ENCODE data around the gene TMEM51. TPM values are rescaled to one million over a fixed set of nuclear protein-coding genes. Genes with fewer than 3 reads are reported as not detected.

The TMEM51 gene
- polyA plus RNA-seq, 1 experiment: 28.6 TPM

GRCh38 chr1:15206418-15207030, 53.0 kb downstream of the TMEM51 start:
- TF ChIP-seq CTCF (IDR thresholded peaks at IDR 0.05; ENCODE audit: low read depth, low read length): no peak
- POLR2A ChIA-PET: interaction anchor here (0.8 kb wide), 1 partner anchor 48 kb away, joined by 3 read pairs; no protein-coding TSS in a partner anchor
- DNase-seq (ENCODE audit: low read depth, low spot score): peak; percentile 18
- H3K9me3 ChIP-seq (ENCODE audit: control insufficient read depth, insufficient read depth, low read length): no peaks in the 10 kb centered on the region
- CTCF ChIA-PET: no interaction called here
- H3K27me3 ChIP-seq (ENCODE audit: control insufficient read depth, insufficient read depth, low read length): no peaks in the 10 kb centered on the region
- peak overlapping the region; percentile 21 for H3K27ac ChIP-seq (ENCODE audit: low read depth, low read length)
- H3K4me3 ChIP-seq (ENCODE audit: low read depth, low read length): no peak overlapping the region

- CTCF ChIA-PET: interaction anchor here (0.8 kb wide), 1 partner anchor 65 kb away, joined by 3 read pairs; no protein-coding TSS in a partner anchor
These were observed 53.7 kb downstream of the TMEM51 start for GRCh38 chr1:15207031-15207828.

GRCh38 chr1:15207829-15208429, 54.4 kb downstream of the TMEM51 start:
- TF ChIP-seq CTCF (IDR thresholded peaks at IDR 0.05; ENCODE audit: low read depth, low read length): no peak
- Histone ChIP-seq H3K27ac (ENCODE audit: low read depth, low read length) (no peak overlapping the region), H3K9me3 (ENCODE audit: control insufficient read depth, insufficient read depth, low read length) (no peaks in the 10 kb centered on the region), H3K4me3 (ENCODE audit: low read depth, low read length) (no peak overlapping the region), H3K27me3 (ENCODE audit: control insufficient read depth, insufficient read depth, low read length) (no peaks in the 10 kb centered on the region)
- ChIA-PET CTCF (interaction anchor here (0.8 kb wide), 1 partner anchor 64 kb away, joined by 3 read pairs; no protein-coding TSS in a partner anchor), POLR2A (no interaction called here)
- DNase-seq (ENCODE audit: low read depth, low spot score): no peak

More at GRCh38 chr1:15207031-15207828, 53.7 kb downstream of the TMEM51 start:
- no peak for TF ChIP-seq CTCF (IDR thresholded peaks at IDR 0.05; ENCODE audit: low read depth, low read length)
- POLR2A ChIA-PET: interaction anchor here (0.8 kb wide), 1 partner anchor 48 kb away, joined by 3 read pairs; no protein-coding TSS in a partner anchor
- no peaks in the 10 kb centered on the region for H3K9me3 ChIP-seq (ENCODE audit: control insufficient read depth, insufficient read depth, low read length)
- no peak overlapping the region for H3K4me3 ChIP-seq (ENCODE audit: low read depth, low read length)
- no peak for DNase-seq (ENCODE audit: low read depth, low spot score)
- no peaks in the 10 kb centered on the region for H3K27me3 ChIP-seq (ENCODE audit: control insufficient read depth, insufficient read depth, low read length)
- peak overlapping the region; percentile 21 for H3K27ac ChIP-seq (ENCODE audit: low read depth, low read length)

GRCh38 chr1:15210651-15211375, 57.3 kb downstream of the TMEM51 start:
- ChIA-PET CTCF (interaction anchor here (0.6 kb wide), 1 partner anchor 105 kb away, joined by 4 read pairs; no protein-coding TSS in a partner anchor), POLR2A (interaction anchor here (0.7 to 1.2 kb wide), 2 partner anchors 10 to 52 kb away, joined by 3 read pairs; no protein-coding TSS in a partner anchor)
- H3K9me3 ChIP-seq (ENCODE audit: control insufficient read depth, insufficient read depth, low read length): peaks cover 5% of the 10 kb centered on the region; the same call in 1 of the 2 replicates
- no peak overlapping the region for H3K4me3 ChIP-seq (ENCODE audit: low read depth, low read length)
- DNase-seq (ENCODE audit: low read depth, low spot score): no peak
- TF ChIP-seq CTCF (IDR thresholded peaks at IDR 0.05; ENCODE audit: low read depth, low read length): no peak
- no peaks in the 10 kb centered on the region for H3K27me3 ChIP-seq (ENCODE audit: control insufficient read depth, insufficient read depth, low read length)
- H3K27ac ChIP-seq (ENCODE audit: low read depth, low read length): no peak overlapping the region

Measured in AG04450 (cell line).